Measurements from ENCODE around the gene SLC4A1.

The SLC4A1 gene

GRCh38 chr17:44219108-44219615 lies 48.8 kb downstream of the SLC4A1 start:
- TF ChIP-seq CTCF (IDR thresholded peaks at IDR 0.05; ENCODE audit: extremely low read depth, missing control alignments), result no peak
- DNase-seq (ENCODE audit: low spot score), result peak; percentile 91

- peak; percentile 62 for TF ChIP-seq CTCF (IDR thresholded peaks at IDR 0.05; ENCODE audit: extremely low read depth, missing control alignments)
- peak; percentile 97 for DNase-seq (ENCODE audit: low spot score)
Measured at GRCh38 chr17:44218344-44219107, 49.4 kb downstream of the SLC4A1 start.

- no peak for TF ChIP-seq CTCF (IDR thresholded peaks at IDR 0.05; ENCODE audit: extremely low read depth, missing control alignments)
- DNase-seq (ENCODE audit: low spot score), result no peak
Measured at GRCh38 chr17:44217738-44218343, 50.1 kb downstream of the SLC4A1 start.

GRCh38 chr17:44216694-44217093 lies 51.2 kb downstream of the SLC4A1 start:
- TF ChIP-seq CTCF (IDR thresholded peaks at IDR 0.05; ENCODE audit: extremely low read depth, missing control alignments), result no peak
- DNase-seq (ENCODE audit: low spot score), result no peak

GRCh38 chr17:44216173-44216572 lies 51.8 kb downstream of the SLC4A1 start:
- no peak for TF ChIP-seq CTCF (IDR thresholded peaks at IDR 0.05; ENCODE audit: extremely low read depth, missing control alignments)
- peak; percentile 52 for DNase-seq (ENCODE audit: low spot score)

- no peak for TF ChIP-seq CTCF (IDR thresholded peaks at IDR 0.05; ENCODE audit: extremely low read depth, missing control alignments)
- DNase-seq (ENCODE audit: low spot score), result no peak
Measured at GRCh38 chr17:44214896-44215295, 53.0 kb downstream of the SLC4A1 start.

GRCh38 chr17:44214230-44214494 lies 53.8 kb downstream of the SLC4A1 start:
- no peak for DNase-seq (ENCODE audit: low spot score)
- no peak for TF ChIP-seq CTCF (IDR thresholded peaks at IDR 0.05; ENCODE audit: extremely low read depth, missing control alignments)

Measured in GM20000 (cell line).